ENCODE results near the gene NUDT13. TPM values are rescaled to one million over a fixed set of nuclear protein-coding genes. Genes with fewer than 3 reads are reported as not detected.

The NUDT13 gene
- total RNA-seq, result 0.59 TPM

DNA sequence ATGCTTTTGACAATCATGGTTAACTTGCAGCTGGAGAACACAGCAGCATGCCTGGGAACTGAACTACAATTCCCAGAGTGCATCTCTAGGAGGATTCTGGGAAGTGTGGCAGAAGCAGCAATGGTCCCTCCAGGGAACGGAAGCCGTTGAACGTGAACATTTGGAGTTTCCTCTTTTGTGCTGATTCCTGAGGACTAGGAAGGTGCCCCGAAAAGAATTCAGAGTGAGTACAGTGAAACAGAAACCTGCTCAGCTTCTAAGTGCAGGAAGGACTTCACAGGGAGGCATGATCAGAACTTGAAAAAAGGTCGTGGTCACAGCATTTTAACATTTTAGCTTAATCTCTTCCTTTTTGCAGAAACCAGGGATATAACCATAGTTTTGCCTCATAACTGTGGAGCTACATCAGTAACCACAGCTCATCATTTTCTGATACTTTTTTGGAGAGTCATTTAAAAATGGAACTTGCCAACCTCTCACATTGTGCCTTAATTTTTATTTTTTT is at the start of gene NUDT13:
Gene NUDT13 (plus strand): TSS at position 111 of the 505 bp plus-strand sequence. CDS start 3,911 bp downstream, outside the sequence.
- DNase-seq, result peak; percentile 86

DNA sequence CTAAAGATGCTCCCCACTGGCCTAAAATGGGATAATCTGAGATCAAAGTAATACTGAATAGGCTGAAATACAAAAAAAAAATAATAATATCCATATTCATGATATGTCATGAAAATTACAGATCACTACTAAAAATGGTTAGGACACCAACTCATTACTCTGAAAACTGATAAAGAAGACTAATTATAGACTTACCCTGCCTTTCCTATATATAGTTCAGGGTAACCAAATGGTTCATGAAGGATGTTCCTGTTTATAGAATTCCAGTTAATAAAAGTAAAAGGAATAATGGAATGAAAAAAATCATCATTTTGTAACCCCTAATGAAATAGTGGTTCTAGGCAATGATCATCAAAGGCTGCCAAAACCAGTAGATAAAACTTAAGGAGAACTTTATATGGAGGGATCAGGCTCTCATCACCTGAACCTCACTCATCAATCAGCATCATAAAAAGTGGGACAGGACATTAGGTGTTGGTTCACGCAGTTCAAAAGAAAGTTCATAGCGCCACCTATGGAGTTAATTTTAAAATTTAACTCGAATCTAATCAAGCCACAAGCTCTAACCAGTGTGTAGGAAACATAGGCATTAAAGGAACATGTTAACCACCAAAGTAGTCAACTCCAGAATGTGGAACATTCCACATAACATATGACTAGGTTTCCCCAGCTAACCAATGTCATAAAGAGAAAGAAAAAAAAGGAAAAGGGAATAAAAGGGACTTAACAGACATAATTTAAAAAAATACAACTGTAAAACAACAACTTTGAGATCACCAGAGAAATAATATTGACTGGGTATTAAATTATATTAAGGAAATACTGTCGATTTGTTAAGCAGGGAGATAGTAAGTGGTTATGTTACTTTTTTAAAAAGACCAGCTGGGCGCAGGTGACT is 49.3 kb upstream of the NUDT13 start:
- DNase-seq, result no peak

DNA sequence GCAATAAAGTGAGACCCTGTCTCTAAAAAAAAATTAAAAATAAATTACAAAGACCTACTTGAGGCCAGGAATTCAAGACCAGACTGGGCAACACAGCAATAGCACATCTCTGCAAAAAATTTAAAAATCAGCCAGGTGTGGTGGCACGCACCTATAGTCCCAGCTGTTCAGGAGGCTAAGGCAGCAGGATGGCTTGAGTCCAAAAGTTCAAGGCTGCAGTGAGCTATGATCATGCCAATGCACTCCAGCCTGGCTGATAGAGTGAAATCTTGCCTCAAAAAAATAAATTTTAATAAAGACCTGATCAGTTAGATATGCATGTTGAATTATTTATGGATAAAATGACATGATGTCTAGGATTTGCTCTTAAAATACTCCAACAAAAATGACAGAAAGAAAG is 48.5 kb upstream of the NUDT13 start:
- DNase-seq, result no peak

DNA sequence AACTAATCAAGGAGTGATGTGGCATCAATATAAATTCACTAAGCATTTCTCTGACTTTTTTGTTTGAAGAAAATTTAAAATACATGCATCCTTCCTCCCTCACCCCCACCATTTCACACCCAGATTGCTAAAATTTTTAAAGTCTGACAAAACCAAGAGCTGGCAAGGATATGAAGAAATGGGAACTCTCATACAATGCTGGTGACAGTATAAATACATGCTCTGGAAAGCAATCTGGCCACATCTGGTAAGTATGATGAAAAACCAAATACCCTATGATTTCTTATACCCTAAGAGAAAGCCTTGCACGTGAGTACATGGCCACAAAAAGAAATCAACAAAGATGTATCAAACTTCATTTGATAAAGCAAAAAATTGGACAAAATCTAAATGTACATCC is 44.8 kb upstream of the NUDT13 start:
- DNase-seq, result no peak

DNA sequence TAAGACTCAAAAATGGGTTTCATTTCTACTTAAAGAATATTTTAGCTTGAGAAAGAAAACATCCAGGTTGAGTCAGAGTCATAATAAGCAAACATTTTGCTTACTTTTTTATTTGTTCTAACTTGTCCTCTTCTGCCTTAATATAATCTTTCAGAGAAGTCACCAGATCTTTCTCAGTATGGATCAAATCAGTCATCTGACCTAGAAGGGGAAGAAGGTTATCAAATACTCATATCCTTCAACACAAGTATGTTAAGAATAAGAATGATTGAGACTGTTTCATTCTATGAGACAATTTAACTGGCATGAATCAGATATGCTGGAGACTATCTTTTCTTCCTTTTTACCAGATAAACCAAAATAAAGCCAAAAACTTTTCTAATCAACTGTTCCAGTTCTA is 36.6 kb upstream of the NUDT13 start:
- DNase-seq, result no peak

DNA sequence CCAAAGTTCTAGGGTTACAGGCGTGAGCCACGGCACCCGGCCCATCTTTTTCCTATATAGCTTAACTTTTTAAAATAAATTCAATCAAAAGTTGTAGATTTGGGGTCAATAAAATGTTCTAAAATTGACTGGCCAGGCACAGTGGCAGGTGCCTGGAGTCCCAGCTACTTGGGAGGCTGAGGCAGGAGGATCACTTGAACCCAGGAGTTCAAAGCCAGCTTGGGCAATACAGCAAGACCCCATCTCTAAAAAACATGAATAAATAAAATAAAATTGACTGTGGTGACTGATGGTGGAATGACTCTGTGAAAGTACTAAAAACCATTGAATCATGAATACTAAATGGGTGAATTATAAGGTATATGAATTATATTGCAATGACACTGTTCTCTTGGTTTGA is 34.4 kb upstream of the NUDT13 start:
- DNase-seq, result no peak

DNA sequence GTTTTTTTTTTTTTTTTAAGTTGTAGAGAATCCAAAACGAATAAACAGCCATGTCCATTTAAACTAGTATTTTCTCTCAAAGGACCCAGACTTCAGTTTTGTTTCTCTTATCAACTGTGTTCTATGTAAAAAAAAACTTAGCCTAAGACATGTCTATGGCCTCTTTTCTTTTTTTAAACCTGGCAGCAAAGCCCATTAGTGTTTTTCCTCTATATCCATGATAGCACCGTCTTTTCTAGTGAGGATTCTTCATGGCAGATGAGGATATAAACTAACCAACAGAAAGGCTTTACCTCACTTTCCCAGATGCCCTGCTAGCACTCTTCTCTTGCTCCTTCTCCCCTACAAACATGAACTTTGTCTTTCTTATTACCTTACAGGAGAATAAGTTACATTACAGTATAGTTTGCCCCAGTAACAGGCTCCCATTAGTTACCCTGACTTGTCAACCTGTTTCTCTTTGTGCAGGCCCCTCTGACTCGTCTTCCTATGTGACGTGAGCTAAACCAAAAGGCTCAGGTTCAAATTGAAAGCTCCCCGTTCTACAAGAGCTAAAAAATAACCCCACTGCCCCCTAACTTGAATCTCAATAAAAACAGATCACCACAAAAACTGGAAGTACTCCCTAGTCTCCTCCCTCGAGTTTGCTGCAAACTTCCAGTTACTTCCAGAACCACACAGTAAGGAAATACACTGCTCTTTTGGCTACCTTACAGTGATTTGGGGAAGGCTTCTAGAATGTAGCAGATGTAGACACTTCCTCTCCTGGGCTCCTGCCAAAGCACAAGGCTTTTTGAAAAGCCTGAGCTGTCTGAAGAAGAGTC is 33.7 kb upstream of the NUDT13 start:
- peak; percentile 84 for DNase-seq

DNA sequence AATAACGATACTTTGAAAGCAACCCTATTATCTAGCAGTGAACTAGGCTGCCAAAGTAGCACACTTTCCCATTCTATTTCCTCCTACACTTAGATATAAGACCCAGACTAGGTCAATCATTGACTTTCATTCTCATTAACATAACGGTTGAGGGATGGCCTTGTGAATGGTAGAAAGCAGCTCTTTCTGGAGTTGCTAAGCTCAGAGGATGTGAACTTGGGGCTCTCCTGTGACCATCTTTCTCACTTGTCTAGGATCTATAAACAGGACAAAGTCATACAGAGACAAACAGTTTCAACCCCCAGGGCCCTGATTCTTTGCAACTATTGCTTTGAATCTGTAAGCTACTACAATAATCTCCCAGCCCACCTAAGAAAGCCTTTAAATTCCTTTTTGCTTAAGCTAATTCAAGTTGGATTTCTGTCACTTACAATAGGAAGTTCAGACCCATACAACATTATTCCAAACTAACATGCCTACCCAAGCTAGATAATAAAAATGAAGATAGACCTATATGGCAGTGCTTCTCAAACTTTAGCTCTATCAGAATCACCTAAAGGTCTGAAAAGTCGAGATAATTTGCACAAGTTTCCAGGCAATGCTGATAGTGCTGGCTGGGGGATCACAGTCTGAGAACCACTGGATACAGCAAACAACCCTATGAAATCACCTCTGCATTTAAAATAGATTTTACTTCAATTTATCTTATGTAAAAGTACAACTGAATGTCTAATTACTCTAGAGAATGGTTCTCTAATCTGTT is 30.3 kb upstream of the NUDT13 start:
- no peak for DNase-seq

DNA sequence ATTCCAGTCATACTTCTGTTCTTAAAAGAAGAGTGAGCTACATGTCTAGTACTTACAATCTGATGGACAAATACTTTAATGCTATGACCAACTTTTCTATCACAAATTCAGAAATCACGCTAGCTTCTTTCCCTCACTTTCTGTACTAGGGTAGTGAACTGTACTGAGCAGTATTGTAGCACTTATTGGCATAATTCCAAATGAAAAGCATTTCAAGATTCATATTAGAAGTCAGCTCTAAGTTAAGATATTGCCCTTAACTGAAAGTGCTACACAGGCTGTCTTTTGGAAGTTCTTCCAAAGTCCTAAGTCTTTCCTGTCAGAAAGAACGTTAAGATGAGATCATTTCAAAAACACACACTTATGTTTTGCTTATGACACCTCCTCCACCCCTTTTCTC is 27.0 kb upstream of the NUDT13 start:
- DNase-seq, result peak; percentile 7

DNA sequence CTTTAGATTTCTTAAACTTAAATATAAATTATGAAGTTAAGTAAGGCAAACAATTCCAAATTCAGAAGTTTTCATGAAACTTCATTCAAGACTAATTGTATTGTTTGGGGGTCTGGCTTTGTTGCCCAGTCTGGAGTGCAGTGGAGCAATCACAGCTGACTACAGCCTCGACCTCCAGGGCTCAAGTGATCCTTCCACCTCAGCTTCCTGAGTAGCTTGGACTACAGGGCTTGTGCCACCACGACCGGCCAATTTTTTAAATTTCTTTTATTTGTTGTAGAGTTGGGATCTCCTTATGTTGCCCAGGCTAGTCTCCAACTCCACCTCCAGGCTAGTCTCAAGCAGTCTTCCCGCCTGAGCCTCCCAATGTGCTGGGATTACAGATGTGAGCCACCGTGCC is 26.0 kb upstream of the NUDT13 start:
- no peak for DNase-seq

DNA sequence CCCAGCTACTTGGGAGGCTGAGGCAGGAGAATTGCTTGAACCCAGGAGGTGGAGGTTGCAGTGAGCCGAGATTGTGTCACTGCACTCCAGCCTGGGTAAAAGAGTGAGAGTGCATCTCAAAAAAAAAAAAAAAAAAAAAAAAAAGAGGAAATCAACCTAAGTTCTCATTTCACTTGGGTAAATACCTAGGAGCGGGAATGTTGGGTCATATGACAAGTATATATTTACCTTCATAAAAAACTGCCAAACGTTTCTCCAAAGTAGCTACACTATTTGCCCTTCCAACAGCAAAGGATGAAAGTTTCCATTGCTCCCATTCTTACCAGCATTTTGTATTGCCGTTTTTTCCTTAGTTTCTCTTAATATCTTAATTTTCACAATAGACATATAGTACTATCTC is 23.4 kb upstream of the NUDT13 start:
- DNase-seq, result no peak

DNA sequence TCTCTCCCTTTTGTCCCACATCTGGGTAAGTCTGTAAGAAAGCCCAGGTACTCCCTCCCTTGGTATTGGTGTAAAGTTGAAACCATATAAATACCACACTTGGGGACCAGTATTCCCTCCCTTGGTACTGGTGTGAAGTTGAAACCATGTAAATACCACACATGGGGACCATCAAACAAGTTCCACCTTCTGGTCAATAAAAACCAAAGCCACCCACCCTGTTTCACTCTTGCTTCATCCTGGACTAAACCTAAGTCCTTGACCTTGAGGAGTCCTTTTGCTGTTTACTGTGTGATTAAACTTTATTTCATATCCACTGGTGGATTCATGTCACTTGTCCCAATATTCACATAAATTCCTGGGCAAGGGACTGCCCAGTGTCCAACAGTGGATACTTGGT is 22.0 kb upstream of the NUDT13 start:
- DNase-seq, result no peak

DNA sequence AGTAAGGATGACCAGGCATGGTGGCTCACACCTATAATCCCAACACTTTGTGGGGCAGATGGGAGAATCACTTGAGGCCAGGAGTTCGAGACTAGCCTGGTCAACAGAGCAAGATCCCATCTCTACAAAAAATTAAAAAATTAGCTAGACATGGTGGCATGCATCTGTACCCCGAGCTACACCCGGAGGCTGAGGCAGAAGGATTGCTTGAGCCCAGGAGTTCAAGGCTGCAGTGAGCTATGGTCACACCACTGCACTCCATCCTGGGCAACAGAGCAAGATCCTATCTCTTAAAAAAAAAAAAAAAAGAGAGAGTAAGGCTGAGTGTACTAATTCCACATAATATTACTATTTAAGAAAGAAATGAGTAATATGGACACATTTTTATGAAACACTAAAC is 17.4 kb upstream of the NUDT13 start:
- no peak for DNase-seq

DNA sequence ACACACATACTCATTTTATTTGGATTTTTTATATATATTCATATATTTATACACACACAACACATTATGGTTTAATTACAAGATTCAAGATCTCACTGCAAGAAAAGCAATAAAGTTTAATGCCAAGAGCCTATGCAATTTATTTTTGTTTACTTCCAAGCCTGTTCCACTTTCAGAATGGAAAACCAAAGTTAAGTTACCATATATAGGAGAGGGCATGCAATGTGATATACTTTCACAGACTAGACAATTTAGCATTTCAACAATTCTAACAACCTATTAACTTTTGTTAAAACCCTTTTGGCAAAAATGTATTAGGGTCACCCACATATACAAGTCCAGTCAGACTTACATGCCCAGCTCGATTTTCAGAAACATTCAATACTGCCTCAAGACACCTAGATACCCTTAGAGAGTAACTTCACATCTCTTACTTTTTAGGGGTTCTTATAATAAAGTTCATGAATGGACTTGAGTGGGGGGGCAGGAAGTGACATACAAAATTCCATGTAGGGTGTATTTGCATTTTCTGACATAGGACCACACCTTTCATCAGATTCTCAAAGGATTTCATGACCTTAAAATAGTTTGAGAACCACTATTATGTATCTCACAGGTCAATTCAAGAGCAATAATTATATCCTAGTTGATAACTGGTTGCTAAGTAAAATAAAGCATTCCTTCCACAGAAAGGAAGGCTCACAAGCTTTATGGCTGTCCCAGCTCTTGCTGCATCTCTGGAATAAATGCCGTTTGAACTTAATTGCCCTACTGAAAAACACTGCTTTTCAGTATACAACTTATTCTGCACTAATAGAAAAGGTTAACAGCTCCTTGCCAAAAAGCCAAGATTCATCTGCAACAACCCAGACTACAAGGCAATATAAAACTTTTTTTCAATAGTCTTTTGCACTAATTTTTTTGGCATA is 16.1 kb upstream of the NUDT13 start:
- DNase-seq, result peak; percentile 54

DNA sequence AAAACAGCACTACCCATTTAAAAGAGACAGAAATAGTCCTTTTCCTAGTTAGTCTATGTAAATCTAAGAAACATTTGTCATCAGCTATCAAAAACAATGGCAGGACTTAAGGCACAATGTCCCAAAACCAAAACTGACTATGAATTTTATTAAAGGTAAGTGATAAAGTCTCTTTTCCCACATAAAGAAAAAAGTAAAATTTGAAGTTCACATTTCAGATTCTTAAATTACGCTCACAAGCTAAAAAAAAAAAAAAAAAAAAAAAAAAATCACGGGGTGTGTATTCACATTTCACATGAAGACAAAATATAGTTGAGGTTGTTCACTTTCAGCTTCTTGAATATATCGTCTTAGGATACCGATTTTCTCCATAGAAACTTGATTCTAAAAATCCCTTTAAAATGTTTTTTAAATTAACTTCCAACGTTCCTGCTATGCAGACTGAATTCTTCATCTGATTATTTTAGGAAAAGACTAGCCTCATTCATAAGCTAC is 15.2 kb upstream of the NUDT13 start:
- no peak for DNase-seq

DNA sequence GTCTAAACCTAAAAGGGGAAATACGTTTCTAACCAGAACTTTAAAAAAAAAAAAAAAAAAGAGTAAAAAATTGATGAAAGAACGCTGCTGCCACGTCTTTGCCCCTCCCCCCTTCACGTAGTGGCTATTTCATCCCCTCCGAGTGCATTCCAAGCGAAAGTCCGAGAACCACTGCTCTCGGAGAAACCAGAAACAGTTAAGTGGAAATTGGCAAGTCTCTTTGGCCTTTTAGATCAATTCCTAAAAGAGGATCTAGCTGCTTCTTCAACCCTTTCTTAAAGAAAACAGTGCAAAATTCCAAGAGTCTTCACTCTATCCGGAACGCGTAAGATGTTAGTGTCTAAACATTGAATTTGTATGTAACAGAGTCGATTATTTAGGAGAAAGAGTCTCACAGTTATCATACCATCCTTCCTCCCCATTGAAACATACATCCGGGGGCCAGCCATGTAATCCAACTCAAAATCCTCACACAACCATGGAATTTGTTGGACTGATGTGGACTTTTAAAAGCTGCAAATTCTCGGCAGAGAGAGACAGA is 14.7 kb upstream of the NUDT13 start:
- DNase-seq, result peak; percentile 79

DNA sequence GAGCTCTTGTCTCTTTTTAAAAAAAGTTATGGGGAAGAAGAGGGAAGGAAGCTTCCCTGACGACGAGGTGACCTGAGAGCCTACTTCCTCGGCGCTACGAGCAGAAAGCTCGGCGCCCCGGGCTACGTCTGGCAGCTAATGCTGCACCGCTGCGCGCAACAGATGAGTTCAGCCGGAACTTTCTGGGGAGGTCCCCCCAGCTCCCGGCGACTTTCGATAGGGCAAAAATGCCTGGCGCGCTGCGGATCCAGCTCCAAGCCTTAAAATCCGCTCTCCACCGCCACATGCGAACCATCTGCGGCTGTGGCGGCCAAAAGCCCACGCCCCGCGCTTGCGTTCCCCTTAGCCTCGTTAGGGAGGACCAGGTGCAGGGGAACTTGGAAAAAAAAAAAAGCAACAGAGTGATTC is 14.2 kb upstream of the NUDT13 start:
- DNase-seq, result peak; percentile 79

DNA sequence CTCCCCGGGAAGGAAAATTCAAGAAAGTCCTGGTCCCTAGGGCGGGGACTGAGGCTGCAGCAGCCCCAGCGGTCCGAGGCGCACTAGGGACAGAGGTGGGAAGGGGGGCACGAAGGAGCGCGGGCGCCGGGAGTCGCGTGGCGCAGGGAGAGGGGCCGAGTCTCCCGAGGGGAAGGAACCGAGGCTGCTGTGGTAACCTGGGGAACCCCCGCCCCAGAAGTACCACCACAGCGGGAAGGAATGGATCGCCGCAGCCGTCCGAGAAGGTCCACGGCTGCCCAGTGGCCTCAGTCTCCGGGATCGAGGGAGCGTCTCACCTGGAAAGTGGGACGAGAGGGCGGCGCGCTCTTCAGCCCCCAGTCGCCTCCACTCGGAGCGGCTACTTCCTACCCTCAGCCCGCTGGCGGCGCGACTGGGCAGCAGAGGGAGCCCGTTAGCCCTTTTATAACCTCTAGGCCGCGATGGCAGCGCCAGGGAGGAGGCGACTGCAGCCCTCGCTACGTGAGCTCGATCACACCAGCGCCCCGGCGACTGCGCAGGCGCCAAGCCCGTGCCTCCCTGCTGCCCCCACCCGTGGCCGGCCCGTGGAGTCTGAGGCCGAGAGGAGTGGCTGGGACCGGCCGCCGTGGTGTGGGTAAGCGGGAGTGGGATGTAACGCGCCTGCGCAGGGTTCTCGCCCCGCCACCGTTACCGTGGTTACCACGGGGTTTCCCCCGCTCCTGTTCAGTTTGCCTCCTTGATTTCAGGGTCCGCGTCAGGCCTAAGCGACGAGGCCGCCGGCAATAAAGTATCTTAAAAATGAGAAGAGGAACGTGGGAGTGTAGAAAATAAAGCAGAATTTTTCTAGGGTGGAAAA is 13.6 kb upstream of the NUDT13 start, which contains the start of gene P4HA1:
Gene P4HA1 (minus strand): TSS at position 418 of the 856 bp plus-strand sequence. CDS start 21,983 bp downstream, outside the sequence.
- peak; percentile 100 for DNase-seq

DNA sequence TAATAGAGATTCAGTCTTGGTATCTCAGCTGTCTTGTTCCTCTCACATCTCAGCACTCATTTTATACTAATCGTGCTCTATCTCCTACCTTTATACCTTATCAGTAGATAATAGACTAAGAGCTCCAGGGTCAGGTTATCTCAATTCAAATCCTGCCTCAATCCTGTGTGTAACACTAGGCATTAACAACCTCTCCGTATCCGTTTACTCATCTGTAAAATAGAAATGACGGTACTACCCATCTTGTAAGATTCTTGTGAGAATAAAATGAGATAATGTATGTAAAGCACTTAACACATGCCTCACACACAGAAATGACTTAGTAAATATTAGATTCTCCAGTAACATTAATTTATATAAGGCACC is 13.0 kb upstream of the NUDT13 start:
- DNase-seq, result no peak

DNA sequence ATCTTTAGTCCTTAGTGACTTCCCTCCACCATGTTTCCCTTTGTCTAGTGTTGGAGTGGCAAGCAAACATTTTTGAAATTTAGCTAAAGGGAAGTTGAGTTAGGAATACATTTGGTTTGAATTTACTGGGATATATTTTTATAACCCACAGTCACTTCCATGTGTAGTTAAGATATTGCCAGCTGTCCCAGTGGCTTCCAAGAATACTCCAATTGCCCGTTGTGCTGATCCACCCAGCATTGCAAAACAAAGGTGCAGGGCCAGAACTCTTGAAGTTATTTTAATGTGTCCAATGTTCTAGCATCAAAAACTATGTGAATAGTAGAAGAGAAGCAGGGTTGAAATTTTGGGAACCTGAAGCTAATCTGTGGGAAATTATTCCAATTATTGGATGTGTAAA is 11.1 kb upstream of the NUDT13 start:
- DNase-seq, result peak; percentile 4
